H9 (cell line): Measurements from ENCODE around the gene CHAF1B. TPM values are rescaled to one million over a fixed set of nuclear protein-coding genes. Genes with fewer than 3 reads are reported as not detected.

Experiments
- DNase-seq: peaks from one replicate; pipeline ENCODE4 v3.0.0-alpha.2; 2017
- H2AFZ ChIP-seq: one replicate; pipeline ENCODE4 v1.6.1; 2013; ENCODE audit warnings: mild to moderate bottlenecking, low read length, control low read depth, moderate library complexity
- H2AK5ac ChIP-seq: 2 replicates; pipeline ENCODE4 v1.6.1; 2013; ENCODE audit warnings: low read length, control low read depth, mixed read lengths; ENCODE audit not compliant: insufficient read length
- H2BK120ac ChIP-seq: one replicate; pipeline ENCODE4 v1.6.1; 2013; ENCODE audit warnings: low read depth, mild to moderate bottlenecking, low read length, control low read depth, inconsistent platforms; ENCODE audit not compliant: poor library complexity, severe bottlenecking
- H2BK12ac ChIP-seq: 2 replicates; pipeline ENCODE4 v1.6.1; 2013; ENCODE audit warnings: low read length, control low read depth, mixed read lengths, low read depth; ENCODE audit not compliant: insufficient read length
- H2BK15ac ChIP-seq: 2 replicates; pipeline ENCODE4 v1.6.1; 2013; ENCODE audit warnings: low read depth, low read length, control low read depth
- H2BK20ac ChIP-seq: one replicate; pipeline ENCODE4 v1.6.1; 2013; ENCODE audit warnings: low read depth, mild to moderate bottlenecking, low read length, control low read depth, inconsistent platforms; ENCODE audit not compliant: poor library complexity, severe bottlenecking
- H2BK5ac ChIP-seq: 2 replicates; pipeline ENCODE4 v1.6.1; 2013; ENCODE audit warnings: low read length, control low read depth, mixed read lengths; ENCODE audit not compliant: insufficient read length
- H3K14ac ChIP-seq: 2 replicates; pipeline ENCODE4 v1.6.1; 2013; ENCODE audit warnings: low read length, control low read depth; ENCODE audit not compliant: insufficient read depth
- H3K18ac ChIP-seq: 2 replicates; pipeline ENCODE4 v1.6.1; 2013; ENCODE audit warnings: low read depth, mild to moderate bottlenecking, mixed read lengths, low read length, control low read depth; ENCODE audit not compliant: insufficient read length
- H3K23ac ChIP-seq: 2 replicates; pipeline ENCODE4 v1.6.1; 2013; ENCODE audit warnings: low read length, control low read depth, mixed read lengths, low read depth; ENCODE audit not compliant: insufficient read length
- H3K23me2 ChIP-seq: 2 replicates; pipeline ENCODE4 v1.6.1; 2013; ENCODE audit warnings: low read depth, mild to moderate bottlenecking, mixed read lengths, low read length, control low read depth; ENCODE audit not compliant: insufficient read length, poor library complexity, severe bottlenecking
- H3K27ac ChIP-seq: 2 replicates; pipeline ENCODE4 v1.5.1; 2013; ENCODE audit warnings: low read length, control low read depth, mixed read lengths, low read depth; ENCODE audit not compliant: insufficient read length
- H3K27me3 ChIP-seq: 2 replicates; pipeline ENCODE4 v1.6.1; 2013; ENCODE audit warnings: low read length, control low read depth, inconsistent platforms; ENCODE audit not compliant: insufficient read depth
- H3K4ac ChIP-seq: 2 replicates; pipeline ENCODE4 v1.6.1; 2013; ENCODE audit warnings: low read depth, mild to moderate bottlenecking, control low read depth, inconsistent platforms, low read length, moderate library complexity
- H3K4me1 ChIP-seq: 2 replicates; pipeline ENCODE4 v1.6.1; 2013; ENCODE audit warnings: low read length, control low read depth, inconsistent platforms; ENCODE audit not compliant: insufficient read depth
- H3K4me2 ChIP-seq: 2 replicates; pipeline ENCODE4 v1.6.1; 2013; ENCODE audit warnings: low read length, control low read depth, mixed read lengths; ENCODE audit not compliant: insufficient read length, insufficient read depth
- H3K56ac ChIP-seq: 2 replicates; pipeline ENCODE4 v1.6.1; 2013; ENCODE audit warnings: low read depth, mild to moderate bottlenecking, mixed read lengths, low read length, control low read depth; ENCODE audit not compliant: insufficient read length
- H3K79me1 ChIP-seq: 2 replicates; pipeline ENCODE4 v1.6.1; 2013; ENCODE audit warnings: low read depth, mild to moderate bottlenecking, moderate library complexity, low read length, control low read depth, inconsistent platforms; ENCODE audit not compliant: insufficient read depth, poor library complexity, severe bottlenecking
- H3K79me2 ChIP-seq: 2 replicates; pipeline ENCODE4 v1.6.1; 2013; ENCODE audit warnings: low read length, control low read depth, inconsistent platforms; ENCODE audit not compliant: insufficient read depth
- H3K9ac ChIP-seq: 2 replicates; pipeline ENCODE4 v1.6.1; 2013; ENCODE audit warnings: low read length, control low read depth, mixed read lengths; ENCODE audit not compliant: insufficient read length; ENCODE audit errors: extremely low read depth
- H3K9me3 ChIP-seq: one replicate; pipeline ENCODE4 v1.6.1; 2013; ENCODE audit warnings: low read depth, low read length, inconsistent platforms; ENCODE audit not compliant: control insufficient read depth
- H3T11ph ChIP-seq: one replicate; pipeline ENCODE4 v1.6.1; 2013; ENCODE audit warnings: mild to moderate bottlenecking, low read length, control low read depth, inconsistent platforms
- H4K20me1 ChIP-seq: one replicate; pipeline ENCODE4 v1.6.1; 2013; ENCODE audit not compliant: control insufficient read depth, insufficient read length, insufficient read depth
- H4K5ac ChIP-seq: 2 replicates; pipeline ENCODE4 v1.6.1; 2013; ENCODE audit warnings: low read depth, mild to moderate bottlenecking, mixed read lengths, low read length, control low read depth; ENCODE audit not compliant: insufficient read length
- H4K8ac ChIP-seq: replicated peaks from 2 replicates; pipeline ENCODE4 v1.6.1; 2013; ENCODE audit warnings: low read length, control low read depth, mixed read lengths, low read depth; ENCODE audit not compliant: insufficient read length
- H4K91ac ChIP-seq: 2 replicates; pipeline ENCODE4 v1.6.1; 2013; ENCODE audit warnings: low read depth, mild to moderate bottlenecking, moderate library complexity, mixed read lengths, low read length, control low read depth; ENCODE audit not compliant: insufficient read length
- H3K27ac Mint-ChIP-seq, 3 experiments: 2 replicates in 2 of 3; 3 replicates in 1 of 3; pipeline ENCODE4 v1.8.0; 2020 to 2021; ENCODE audit warnings: mixed read lengths in 3 of 3, mild to moderate bottlenecking in 1 of 3, moderate library complexity in 1 of 3
- H3K27me3 Mint-ChIP-seq: 2 replicates; pipeline ENCODE4 v1.8.0; 2021; ENCODE audit warnings: low read depth, mild to moderate bottlenecking, moderate library complexity, mixed read lengths
- H3K36me3 Mint-ChIP-seq, 3 experiments: 2 replicates in 2 of 3; 3 replicates in 1 of 3; pipeline ENCODE4 v1.8.0; 2020 to 2021; ENCODE audit warnings: low read depth in 3 of 3, mixed read lengths in 3 of 3; ENCODE audit not compliant: insufficient read depth in 1 of 3
- H3K4me1 Mint-ChIP-seq, 2 experiments: 2 replicates each; pipeline ENCODE4 v1.8.0; 2020; ENCODE audit warnings: mixed read lengths in 2 of 2
- H3K4me3 Mint-ChIP-seq, 2 experiments: 2 replicates in 1 of 2; 3 replicates in 1 of 2; pipeline ENCODE4 v1.8.0; 2020 to 2021; ENCODE audit warnings: mild to moderate bottlenecking in 2 of 2, mixed read lengths in 2 of 2, moderate library complexity in 1 of 2
- H3K9me3 Mint-ChIP-seq, 2 experiments: 2 replicates in 1 of 2; 3 replicates in 1 of 2; pipeline ENCODE4 v1.8.0; 2020; ENCODE audit warnings: mild to moderate bottlenecking in 2 of 2, mixed read lengths in 2 of 2, moderate library complexity in 1 of 2
- WGBS: extraction: QIAGEN DNeasy Blood & Tissue Kit; methylation state at CpG from one replicate; pipeline ENCODE4 v1.1.7; 2013; ENCODE audit warnings: missing lambda C conversion rate, low lambda C conversion rate, mixed read lengths; ENCODE audit not compliant: insufficient read length; ENCODE audit errors: extremely low coverage; 5-methylcytosine and 5-hydroxymethylcytosine counted together
- total RNA-seq: library from RNA; stranded (reverse); gene quantifications from 2 replicates; pipeline ENCODE4 v1.2.1, GENCODE V29; 2021
- TF ChIP-seq, protein P1 (sequence below): fragments of 200-600 bp; sonication (generic); conservative IDR thresholded peaks from 3 replicates; pipeline ENCODE4 v1.8.0; 2021; ENCODE audit warnings: antibody characterized with exemption, mild to moderate bottlenecking

CHAF1B gene
- total RNA-seq, 1 experiment from 2014 or later = 19.3 TPM

DNA sequence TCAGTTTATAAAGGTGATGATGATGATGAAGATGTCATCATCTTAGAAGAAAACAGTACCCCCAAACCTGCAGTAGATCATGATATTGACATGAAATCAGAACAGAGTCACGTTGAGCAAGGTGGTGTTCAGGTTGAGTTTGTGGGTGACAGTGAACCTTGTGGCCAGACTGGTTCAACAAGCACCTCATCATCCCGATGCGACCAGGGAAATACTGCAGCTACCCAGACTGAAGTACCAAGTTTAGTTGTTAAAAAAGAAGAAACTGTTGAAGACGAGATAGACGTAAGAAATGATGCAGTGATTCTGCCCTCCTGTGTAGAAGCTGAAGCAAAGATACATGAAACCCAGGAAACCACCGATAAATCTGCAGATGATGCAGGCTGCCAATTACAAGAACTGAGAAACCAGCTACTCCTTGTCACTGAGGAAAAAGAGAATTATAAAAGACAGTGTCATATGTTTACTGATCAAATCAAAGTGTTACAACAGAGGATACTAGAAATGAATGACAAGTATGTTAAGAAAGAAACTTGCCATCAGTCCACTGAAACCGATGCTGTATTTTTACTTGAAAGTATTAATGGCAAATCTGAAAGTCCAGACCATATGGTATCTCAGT is 16.0 kb upstream of the CHAF1B start:
- Mint-ChIP-seq H3K36me3 (peaks cover 25 to 87% (median 82%) of the 10 kb centered on the region in 3 experiments), H3K27ac (peak overlapping the region in 1 of 3 experiments; percentile 34; a peak in 1 of 7 replicates), H3K4me3 (no peak overlapping the region), H3K27me3 (no peaks in the 10 kb centered on the region), H3K4me1 (no peaks in the 10 kb centered on the region), H3K9me3 (no peaks in the 10 kb centered on the region)
- Histone ChIP-seq H2BK20ac (no peak overlapping the region), H3K4me1 (no peaks in the 10 kb centered on the region), H3K56ac (no peak overlapping the region), H2BK5ac (no peak overlapping the region), H2AFZ (no peak overlapping the region), H2BK12ac (no peak overlapping the region), H3K4me2 (no peak overlapping the region), H3K23ac (no peak overlapping the region), H3K9me3 (no peaks in the 10 kb centered on the region), H3K23me2 (no peaks in the 10 kb centered on the region), H3K9ac (no peak overlapping the region), H3K27me3 (no peaks in the 10 kb centered on the region), H2AK5ac (no peak overlapping the region), H3K18ac (no peak overlapping the region), H4K8ac (no peak overlapping the region), H3K79me2 (no peaks in the 10 kb centered on the region), H4K20me1 (no peaks in the 10 kb centered on the region), H3K27ac (no peak overlapping the region), H4K91ac (no peak overlapping the region), H2BK15ac (no peak overlapping the region), H3K79me1 (no peaks in the 10 kb centered on the region), H2BK120ac (no peak overlapping the region), H3T11ph (no peak overlapping the region), H3K14ac (no peak overlapping the region), H3K4ac (no peak overlapping the region), H4K5ac (no peak overlapping the region)
- WGBS = no CpG with 5 or more reads among the region's 7 CpGs
- TF ChIP-seq, protein P1, sequence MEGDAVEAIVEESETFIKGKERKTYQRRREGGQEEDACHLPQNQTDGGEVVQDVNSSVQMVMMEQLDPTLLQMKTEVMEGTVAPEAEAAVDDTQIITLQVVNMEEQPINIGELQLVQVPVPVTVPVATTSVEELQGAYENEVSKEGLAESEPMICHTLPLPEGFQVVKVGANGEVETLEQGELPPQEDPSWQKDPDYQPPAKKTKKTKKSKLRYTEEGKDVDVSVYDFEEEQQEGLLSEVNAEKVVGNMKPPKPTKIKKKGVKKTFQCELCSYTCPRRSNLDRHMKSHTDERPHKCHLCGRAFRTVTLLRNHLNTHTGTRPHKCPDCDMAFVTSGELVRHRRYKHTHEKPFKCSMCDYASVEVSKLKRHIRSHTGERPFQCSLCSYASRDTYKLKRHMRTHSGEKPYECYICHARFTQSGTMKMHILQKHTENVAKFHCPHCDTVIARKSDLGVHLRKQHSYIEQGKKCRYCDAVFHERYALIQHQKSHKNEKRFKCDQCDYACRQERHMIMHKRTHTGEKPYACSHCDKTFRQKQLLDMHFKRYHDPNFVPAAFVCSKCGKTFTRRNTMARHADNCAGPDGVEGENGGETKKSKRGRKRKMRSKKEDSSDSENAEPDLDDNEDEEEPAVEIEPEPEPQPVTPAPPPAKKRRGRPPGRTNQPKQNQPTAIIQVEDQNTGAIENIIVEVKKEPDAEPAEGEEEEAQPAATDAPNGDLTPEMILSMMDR = no peak
- no peak for DNase-seq
